ENCODE results near the gene SLC9A7.

Gene SLC9A7

GRCh38 chrX:46653482-46653881 is 105.4 kb downstream of the SLC9A7 start:
- Histone ChIP-seq H3K27me3 (ENCODE audit: control insufficient read depth, insufficient read depth, low read length) (no peaks in the 10 kb centered on the region), H3K4me3 (ENCODE audit: low read length) (no peak overlapping the region), H3K9me3 (ENCODE audit: control insufficient read depth, low read length) (no peaks in the 10 kb centered on the region), H3K36me3 (ENCODE audit: control insufficient read depth, insufficient read depth, low read length) (no peaks in the 10 kb centered on the region), H3K4me1 (ENCODE audit: control insufficient read depth, insufficient read depth, low read length) (no peaks in the 10 kb centered on the region), H3K9ac (ENCODE audit: low read length) (no peak overlapping the region)

GRCh38 chrX:46649421-46650260 is 109.3 kb downstream of the SLC9A7 start:
- H3K9ac ChIP-seq (ENCODE audit: low read length): no peak overlapping the region
- no peaks in the 10 kb centered on the region for H3K4me1 ChIP-seq (ENCODE audit: control insufficient read depth, insufficient read depth, low read length)
- no peak overlapping the region for H3K4me3 ChIP-seq (ENCODE audit: low read length)
- no peaks in the 10 kb centered on the region for H3K9me3 ChIP-seq (ENCODE audit: control insufficient read depth, low read length)
- no peaks in the 10 kb centered on the region for H3K27me3 ChIP-seq (ENCODE audit: control insufficient read depth, insufficient read depth, low read length)
- H3K36me3 ChIP-seq (ENCODE audit: control insufficient read depth, insufficient read depth, low read length): no peaks in the 10 kb centered on the region

GRCh38 chrX:46648660-46649059 is 110.3 kb downstream of the SLC9A7 start:
- no peaks in the 10 kb centered on the region for H3K27me3 ChIP-seq (ENCODE audit: control insufficient read depth, insufficient read depth, low read length)
- H3K4me3 ChIP-seq (ENCODE audit: low read length): no peak overlapping the region
- H3K9ac ChIP-seq (ENCODE audit: low read length): no peak overlapping the region
- no peaks in the 10 kb centered on the region for H3K36me3 ChIP-seq (ENCODE audit: control insufficient read depth, insufficient read depth, low read length)
- H3K4me1 ChIP-seq (ENCODE audit: control insufficient read depth, insufficient read depth, low read length): no peaks in the 10 kb centered on the region
- no peaks in the 10 kb centered on the region for H3K9me3 ChIP-seq (ENCODE audit: control insufficient read depth, low read length)

GRCh38 chrX:46647251-46647650 is 111.7 kb downstream of the SLC9A7 start:
- H3K27me3 ChIP-seq (ENCODE audit: control insufficient read depth, insufficient read depth, low read length): no peaks in the 10 kb centered on the region

GRCh38 chrX:46645614-46646013 is 113.3 kb downstream of the SLC9A7 start:
- no peak overlapping the region for H3K9ac ChIP-seq (ENCODE audit: low read length)
- no peaks in the 10 kb centered on the region for H3K4me1 ChIP-seq (ENCODE audit: control insufficient read depth, insufficient read depth, low read length)
- H3K4me3 ChIP-seq (ENCODE audit: low read length): no peak overlapping the region
- H3K9me3 ChIP-seq (ENCODE audit: control insufficient read depth, low read length): no peaks in the 10 kb centered on the region
- no peaks in the 10 kb centered on the region for H3K27me3 ChIP-seq (ENCODE audit: control insufficient read depth, insufficient read depth, low read length)
- H3K36me3 ChIP-seq (ENCODE audit: control insufficient read depth, insufficient read depth, low read length): no peaks in the 10 kb centered on the region

More at GRCh38 chrX:46647251-46647650, 111.7 kb downstream of the SLC9A7 start:
- H3K36me3 ChIP-seq (ENCODE audit: control insufficient read depth, insufficient read depth, low read length): no peaks in the 10 kb centered on the region
- H3K9me3 ChIP-seq (ENCODE audit: control insufficient read depth, low read length): no peaks in the 10 kb centered on the region
- H3K4me3 ChIP-seq (ENCODE audit: low read length): no peak overlapping the region
- no peak overlapping the region for H3K9ac ChIP-seq (ENCODE audit: low read length)
- no peaks in the 10 kb centered on the region for H3K4me1 ChIP-seq (ENCODE audit: control insufficient read depth, insufficient read depth, low read length)

GRCh38 chrX:46643636-46644035 is 115.3 kb downstream of the SLC9A7 start:
- no peaks in the 10 kb centered on the region for H3K9me3 ChIP-seq (ENCODE audit: control insufficient read depth, low read length)

GRCh38 chrX:46642145-46642544 is 116.8 kb downstream of the SLC9A7 start:
- no peaks in the 10 kb centered on the region for H3K9me3 ChIP-seq (ENCODE audit: control insufficient read depth, low read length)
- no peaks in the 10 kb centered on the region for H3K4me1 ChIP-seq (ENCODE audit: control insufficient read depth, insufficient read depth, low read length)
- no peak overlapping the region for H3K9ac ChIP-seq (ENCODE audit: low read length)
- H3K4me3 ChIP-seq (ENCODE audit: low read length): no peak overlapping the region
- no peaks in the 10 kb centered on the region for H3K36me3 ChIP-seq (ENCODE audit: control insufficient read depth, insufficient read depth, low read length)
- no peaks in the 10 kb centered on the region for H3K27me3 ChIP-seq (ENCODE audit: control insufficient read depth, insufficient read depth, low read length)

More at GRCh38 chrX:46643636-46644035, 115.3 kb downstream of the SLC9A7 start:
- Histone ChIP-seq H3K27me3 (ENCODE audit: control insufficient read depth, insufficient read depth, low read length) (no peaks in the 10 kb centered on the region), H3K36me3 (ENCODE audit: control insufficient read depth, insufficient read depth, low read length) (no peaks in the 10 kb centered on the region), H3K4me1 (ENCODE audit: control insufficient read depth, insufficient read depth, low read length) (no peaks in the 10 kb centered on the region), H3K9ac (ENCODE audit: low read length) (no peak overlapping the region), H3K4me3 (ENCODE audit: low read length) (no peak overlapping the region)

- no peaks in the 10 kb centered on the region for H3K9me3 ChIP-seq (ENCODE audit: control insufficient read depth, low read length)
Measured at GRCh38 chrX:46637938-46638337, 121.0 kb downstream of the SLC9A7 start.

GRCh38 chrX:46636223-46636622 is 122.7 kb downstream of the SLC9A7 start:
- no peaks in the 10 kb centered on the region for H3K36me3 ChIP-seq (ENCODE audit: control insufficient read depth, insufficient read depth, low read length)
- no peak overlapping the region for H3K4me3 ChIP-seq (ENCODE audit: low read length)
- no peak overlapping the region for H3K9ac ChIP-seq (ENCODE audit: low read length)
- H3K9me3 ChIP-seq (ENCODE audit: control insufficient read depth, low read length): no peaks in the 10 kb centered on the region
- H3K27me3 ChIP-seq (ENCODE audit: control insufficient read depth, insufficient read depth, low read length): no peaks in the 10 kb centered on the region
- no peaks in the 10 kb centered on the region for H3K4me1 ChIP-seq (ENCODE audit: control insufficient read depth, insufficient read depth, low read length)

More at GRCh38 chrX:46637938-46638337, 121.0 kb downstream of the SLC9A7 start:
- H3K4me1 ChIP-seq (ENCODE audit: control insufficient read depth, insufficient read depth, low read length): no peaks in the 10 kb centered on the region
- no peaks in the 10 kb centered on the region for H3K36me3 ChIP-seq (ENCODE audit: control insufficient read depth, insufficient read depth, low read length)
- no peak overlapping the region for H3K4me3 ChIP-seq (ENCODE audit: low read length)
- no peak overlapping the region for H3K9ac ChIP-seq (ENCODE audit: low read length)
- no peaks in the 10 kb centered on the region for H3K27me3 ChIP-seq (ENCODE audit: control insufficient read depth, insufficient read depth, low read length)

GRCh38 chrX:46635186-46635585 is 123.7 kb downstream of the SLC9A7 start:
- no peaks in the 10 kb centered on the region for H3K4me1 ChIP-seq (ENCODE audit: control insufficient read depth, insufficient read depth, low read length)
- no peaks in the 10 kb centered on the region for H3K36me3 ChIP-seq (ENCODE audit: control insufficient read depth, insufficient read depth, low read length)
- no peaks in the 10 kb centered on the region for H3K27me3 ChIP-seq (ENCODE audit: control insufficient read depth, insufficient read depth, low read length)

GRCh38 chrX:46634577-46634976 is 124.3 kb downstream of the SLC9A7 start:
- Histone ChIP-seq H3K9ac (ENCODE audit: low read length) (no peak overlapping the region), H3K9me3 (ENCODE audit: control insufficient read depth, low read length) (no peaks in the 10 kb centered on the region), H3K4me1 (ENCODE audit: control insufficient read depth, insufficient read depth, low read length) (no peaks in the 10 kb centered on the region), H3K36me3 (ENCODE audit: control insufficient read depth, insufficient read depth, low read length) (no peaks in the 10 kb centered on the region), H3K4me3 (ENCODE audit: low read length) (no peak overlapping the region), H3K27me3 (ENCODE audit: control insufficient read depth, insufficient read depth, low read length) (no peaks in the 10 kb centered on the region)

More at GRCh38 chrX:46635186-46635585, 123.7 kb downstream of the SLC9A7 start:
- no peak overlapping the region for H3K9ac ChIP-seq (ENCODE audit: low read length)
- no peaks in the 10 kb centered on the region for H3K9me3 ChIP-seq (ENCODE audit: control insufficient read depth, low read length)
- H3K4me3 ChIP-seq (ENCODE audit: low read length): no peak overlapping the region

- Histone ChIP-seq H3K27me3 (ENCODE audit: control insufficient read depth, insufficient read depth, low read length) (no peaks in the 10 kb centered on the region), H3K36me3 (ENCODE audit: control insufficient read depth, insufficient read depth, low read length) (no peaks in the 10 kb centered on the region), H3K9ac (ENCODE audit: low read length) (no peak overlapping the region), H3K4me1 (ENCODE audit: control insufficient read depth, insufficient read depth, low read length) (no peaks in the 10 kb centered on the region), H3K9me3 (ENCODE audit: control insufficient read depth, low read length) (no peaks in the 10 kb centered on the region), H3K4me3 (ENCODE audit: low read length) (no peak overlapping the region)
Measured at GRCh38 chrX:46630141-46630540, 128.8 kb downstream of the SLC9A7 start.

All from mucosa of stomach (tissue), 1 donor.